ENCODE results near the gene SYT7.

SYT7 gene

DNA sequence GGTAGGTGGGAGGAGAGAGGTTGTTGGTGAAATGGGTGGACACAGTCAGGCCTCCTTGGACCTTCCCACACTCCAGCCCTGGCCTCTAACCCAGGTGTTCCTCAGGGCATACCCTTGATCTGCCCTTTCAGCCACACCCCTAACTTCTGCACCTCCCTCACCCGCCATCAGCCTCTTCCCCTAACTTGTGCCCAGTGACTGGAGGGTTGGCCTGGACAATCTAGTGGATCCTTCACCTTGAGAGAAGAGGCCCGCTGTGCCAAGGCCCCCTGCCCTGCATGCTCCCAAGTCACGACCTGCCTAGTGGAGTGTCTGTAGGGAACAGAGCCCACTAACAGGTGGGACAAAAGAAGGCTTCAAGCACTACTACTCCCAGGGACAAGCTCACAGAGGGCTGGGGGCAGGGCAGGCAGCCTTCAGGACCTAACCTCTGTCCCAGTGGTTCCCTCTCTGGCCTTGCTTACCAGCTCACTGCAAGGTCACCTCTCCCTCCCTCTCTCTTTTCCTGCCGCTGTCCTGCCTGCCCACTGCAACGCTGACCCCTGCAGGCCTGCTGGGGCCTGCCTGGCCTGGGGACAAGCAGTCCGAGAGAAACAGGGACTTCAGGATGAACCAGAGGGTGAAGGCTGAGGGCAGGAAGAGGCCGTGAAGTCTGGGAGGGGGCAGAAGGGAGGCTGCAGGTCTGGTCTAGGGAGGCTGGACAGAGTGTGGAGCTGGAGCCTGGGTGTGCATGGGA lies 3.3 kb downstream of the SYT7 start (continued):
- no peak for TF ChIP-seq ZNF624 (tag by site-specific recombination; IDR thresholded peaks at IDR 0.05)
- TF ChIP-seq, protein P1, sequence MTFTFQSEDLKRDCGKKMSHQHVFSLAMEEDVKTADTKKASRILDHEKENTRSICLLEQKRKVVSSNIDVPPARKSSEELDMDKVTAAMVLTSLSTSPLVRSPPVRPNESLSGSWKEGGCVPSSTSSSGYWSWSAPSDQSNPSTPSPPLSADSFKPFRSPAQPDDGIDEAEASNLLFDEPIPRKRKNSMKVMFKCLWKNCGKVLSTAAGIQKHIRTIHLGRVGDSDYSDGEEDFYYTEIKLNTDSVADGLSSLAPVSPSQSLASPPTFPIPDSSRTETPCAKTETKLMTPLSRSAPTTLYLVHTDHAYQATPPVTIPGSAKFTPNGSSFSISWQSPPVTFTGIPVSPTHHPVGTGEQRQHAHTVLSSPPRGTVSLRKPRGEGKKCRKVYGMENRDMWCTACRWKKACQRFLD (tag by site-specific recombination; IDR thresholded peaks at IDR 0.05) = no peak
- no peak for TF ChIP-seq ZBTB1 (tag by site-specific recombination; IDR thresholded peaks at IDR 0.05)
- TF ChIP-seq ZNF404 (tag by site-specific recombination; IDR thresholded peaks at IDR 0.05) = no peak

DNA sequence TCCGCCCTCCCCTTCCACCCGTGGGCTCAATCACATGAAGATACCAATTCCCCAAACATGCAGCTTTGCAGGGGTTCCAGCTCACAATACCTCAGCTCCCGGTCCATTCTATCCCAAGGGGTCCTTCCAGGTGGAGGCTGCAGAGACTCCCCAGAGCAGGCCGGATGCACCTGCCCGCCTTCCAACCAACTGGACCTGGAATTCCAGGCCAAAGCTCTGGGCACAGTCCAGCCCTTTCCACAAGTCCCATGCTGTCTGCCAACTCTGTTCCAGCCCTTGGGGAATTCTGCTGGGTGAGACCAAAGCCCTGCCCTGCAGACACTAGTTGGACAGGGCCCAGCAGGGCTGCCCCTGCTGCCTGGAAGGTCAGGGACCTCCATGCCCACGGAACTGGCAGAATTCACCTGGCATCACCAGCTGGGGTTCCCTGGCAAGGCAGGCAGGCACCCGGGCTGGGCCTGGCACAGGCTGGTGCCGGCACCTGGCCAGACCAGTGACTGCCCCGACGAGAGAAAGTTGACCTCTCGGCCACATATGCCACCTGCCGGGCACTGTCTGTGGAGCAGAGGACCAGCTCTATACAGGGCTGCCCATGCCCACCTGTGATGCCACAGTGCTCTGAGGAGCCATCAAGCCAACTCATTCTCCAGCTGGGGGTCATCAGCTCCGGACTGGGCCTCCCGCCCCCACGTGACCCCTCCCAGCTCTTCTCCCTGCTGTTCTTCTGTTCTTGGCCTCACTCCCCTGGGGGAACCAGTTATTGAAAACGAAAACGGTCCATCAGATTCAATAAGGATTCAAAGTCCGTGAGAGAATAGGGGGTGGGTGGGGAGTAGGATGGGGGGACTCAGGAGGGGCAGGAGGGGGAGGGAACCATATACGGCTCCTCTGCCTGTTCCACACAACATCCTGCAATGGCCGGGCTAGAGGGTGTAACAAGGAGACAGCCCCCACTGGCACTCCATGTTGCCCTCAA lies 4.7 kb downstream of the SYT7 start:
- Histone ChIP-seq H3K27ac (ENCODE audit: extremely low read depth, low read depth, low read length) (no peak overlapping the region), H3K36me3 (ENCODE audit: control insufficient read depth in 2 of 2, insufficient read depth in 1 of 2, low read length in 2 of 2) (no peaks in the 10 kb centered on the region), H3K9me3 (ENCODE audit: control insufficient read depth, insufficient read depth, low read depth, low read length) (no peaks in the 10 kb centered on the region), H3K4me3 (ENCODE audit: low read depth, low read length) (no peak overlapping the region), H3K4me1 (ENCODE audit: control insufficient read depth, insufficient read depth, low read length) (no peaks in the 10 kb centered on the region; the same call in 1 of the 2 replicates)
- TF ChIP-seq ZBTB1 (tag by site-specific recombination; IDR thresholded peaks at IDR 0.05) (no peak), ZIC2 (tag by site-specific recombination; IDR thresholded peaks at IDR 0.05) (no peak), SETDB1 (IDR thresholded peaks at IDR 0.05; ENCODE audit: insufficient read length, low read length) (no peak)
- CTCF ChIA-PET = interaction anchor here (0.5 to 3.1 kb wide), 6 partner anchors 9 to 99 kb away, joined by 3 to 27 read pairs (median 5); no protein-coding TSS in a partner anchor
- POLR2A ChIA-PET = interaction anchor here (0.8 kb wide), 1 partner anchor 13 kb away, joined by 3 read pairs; no protein-coding TSS in a partner anchor

DNA sequence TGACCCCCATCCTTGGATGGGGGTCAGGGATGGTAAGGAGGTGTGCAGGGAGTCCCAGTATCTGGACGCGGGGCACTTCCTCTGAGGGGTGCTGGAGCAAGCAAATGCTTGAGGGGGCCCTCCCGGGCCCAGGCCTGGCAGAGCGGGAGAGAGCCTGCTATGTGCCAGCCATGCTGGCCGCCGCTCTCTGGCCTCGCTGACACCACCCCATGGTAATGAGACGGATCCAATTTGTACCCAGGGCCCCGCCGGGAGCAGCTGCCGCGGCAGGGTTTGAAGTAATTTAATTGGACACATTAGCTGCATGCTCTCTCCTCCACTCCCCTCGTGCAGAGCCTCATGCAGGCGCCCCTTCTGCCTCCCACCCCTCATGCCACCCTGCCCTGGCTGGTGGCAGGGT lies 6.3 kb downstream of the SYT7 start:
- no peak for TF ChIP-seq ZNF138 (tag by site-specific recombination; IDR thresholded peaks at IDR 0.05; ENCODE audit: borderline replicate concordance)
- no peak for TF ChIP-seq SALL2 (tag by site-specific recombination; IDR thresholded peaks at IDR 0.05; ENCODE audit: borderline replicate concordance)
- TF ChIP-seq ZNF677 (tag by site-specific recombination; IDR thresholded peaks at IDR 0.05) = no peak
- TF ChIP-seq BCL11B (tag by site-specific recombination; IDR thresholded peaks at IDR 0.05; ENCODE audit: low read depth) = no peak
- TF ChIP-seq, protein P2, sequence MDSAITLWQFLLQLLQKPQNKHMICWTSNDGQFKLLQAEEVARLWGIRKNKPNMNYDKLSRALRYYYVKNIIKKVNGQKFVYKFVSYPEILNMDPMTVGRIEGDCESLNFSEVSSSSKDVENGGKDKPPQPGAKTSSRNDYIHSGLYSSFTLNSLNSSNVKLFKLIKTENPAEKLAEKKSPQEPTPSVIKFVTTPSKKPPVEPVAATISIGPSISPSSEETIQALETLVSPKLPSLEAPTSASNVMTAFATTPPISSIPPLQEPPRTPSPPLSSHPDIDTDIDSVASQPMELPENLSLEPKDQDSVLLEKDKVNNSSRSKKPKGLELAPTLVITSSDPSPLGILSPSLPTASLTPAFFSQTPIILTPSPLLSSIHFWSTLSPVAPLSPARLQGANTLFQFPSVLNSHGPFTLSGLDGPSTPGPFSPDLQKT (IDR thresholded peaks at IDR 0.05; ENCODE audit: borderline replicate concordance, low read depth, low read length) = no peak
- no peak for TF ChIP-seq FEZF1 (tag by site-specific recombination; IDR thresholded peaks at IDR 0.05)
- TF ChIP-seq KLF1 (tag by site-specific recombination; IDR thresholded peaks at IDR 0.05) = no peak
- TF ChIP-seq ZNF670 (tag by site-specific recombination; IDR thresholded peaks at IDR 0.05; ENCODE audit: low read depth) = no peak
- H3K36me3 ChIP-seq (ENCODE audit: control insufficient read depth in 2 of 2, insufficient read depth in 1 of 2, low read length in 2 of 2) = no peaks in the 10 kb centered on the region
- no peak overlapping the region for H3K27ac ChIP-seq (ENCODE audit: extremely low read depth, low read depth, low read length)
- H3K4me3 ChIP-seq (ENCODE audit: low read depth, low read length) = no peak overlapping the region
- H3K9me3 ChIP-seq (ENCODE audit: control insufficient read depth, insufficient read depth, low read depth, low read length) = no peaks in the 10 kb centered on the region
- H3K4me1 ChIP-seq (ENCODE audit: control insufficient read depth, insufficient read depth, low read length) = no peaks in the 10 kb centered on the region
- ChIA-PET POLR2A (no interaction called here), CTCF (interaction anchor here (0.7 kb wide), 2 partner anchors 15 to 53 kb away, joined by 3 to 5 read pairs; no protein-coding TSS in a partner anchor)

DNA sequence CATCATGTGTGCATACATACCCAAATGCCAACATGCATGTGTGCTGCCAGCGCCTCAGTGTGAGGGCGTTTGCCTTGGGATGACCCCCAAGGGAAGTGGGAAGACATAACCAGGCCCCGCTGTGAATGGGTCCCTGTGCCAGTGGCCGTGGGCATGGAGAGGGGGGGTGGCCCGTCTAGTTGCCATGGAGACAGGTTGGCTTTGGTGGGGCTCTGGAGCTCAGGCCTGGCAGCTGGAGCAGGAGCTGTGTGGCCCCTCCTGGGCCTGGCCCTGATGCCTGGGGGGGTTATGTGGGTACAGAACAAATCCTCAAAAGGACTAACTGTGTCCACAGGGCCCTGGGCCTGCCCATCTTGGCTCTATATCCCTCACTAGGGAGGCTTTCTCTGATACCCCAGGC lies 8.0 kb downstream of the SYT7 start:
- Histone ChIP-seq H3K27ac (ENCODE audit: extremely low read depth, low read depth, low read length) (no peak overlapping the region), H3K4me3 (ENCODE audit: low read depth, low read length) (no peak overlapping the region), H3K36me3 (ENCODE audit: control insufficient read depth in 2 of 2, insufficient read depth in 1 of 2, low read length in 2 of 2) (no peaks in the 10 kb centered on the region), H3K9me3 (ENCODE audit: control insufficient read depth, insufficient read depth, low read depth, low read length) (no peaks in the 10 kb centered on the region), H3K4me1 (ENCODE audit: control insufficient read depth, insufficient read depth, low read length) (no peaks in the 10 kb centered on the region)
- POLR2A ChIA-PET = no interaction called here
- CTCF ChIA-PET = no interaction called here
- TF ChIP-seq ZSCAN23 (tag by site-specific recombination; IDR thresholded peaks at IDR 0.05) (no peak), ZNF48 (tag by site-specific recombination; IDR thresholded peaks at IDR 0.05) (no peak), ZIC2 (tag by site-specific recombination; IDR thresholded peaks at IDR 0.05) (no peak), ZSCAN30 (tag by site-specific recombination; IDR thresholded peaks at IDR 0.05) (no peak), ZNF747 (tag by site-specific recombination; IDR thresholded peaks at IDR 0.05) (no peak), ZNF140 (tag by site-specific recombination; IDR thresholded peaks at IDR 0.05) (no peak), ZNF221 (tag by site-specific recombination; IDR thresholded peaks at IDR 0.05; ENCODE audit: borderline replicate concordance) (no peak)
- TF ChIP-seq, protein P3, sequence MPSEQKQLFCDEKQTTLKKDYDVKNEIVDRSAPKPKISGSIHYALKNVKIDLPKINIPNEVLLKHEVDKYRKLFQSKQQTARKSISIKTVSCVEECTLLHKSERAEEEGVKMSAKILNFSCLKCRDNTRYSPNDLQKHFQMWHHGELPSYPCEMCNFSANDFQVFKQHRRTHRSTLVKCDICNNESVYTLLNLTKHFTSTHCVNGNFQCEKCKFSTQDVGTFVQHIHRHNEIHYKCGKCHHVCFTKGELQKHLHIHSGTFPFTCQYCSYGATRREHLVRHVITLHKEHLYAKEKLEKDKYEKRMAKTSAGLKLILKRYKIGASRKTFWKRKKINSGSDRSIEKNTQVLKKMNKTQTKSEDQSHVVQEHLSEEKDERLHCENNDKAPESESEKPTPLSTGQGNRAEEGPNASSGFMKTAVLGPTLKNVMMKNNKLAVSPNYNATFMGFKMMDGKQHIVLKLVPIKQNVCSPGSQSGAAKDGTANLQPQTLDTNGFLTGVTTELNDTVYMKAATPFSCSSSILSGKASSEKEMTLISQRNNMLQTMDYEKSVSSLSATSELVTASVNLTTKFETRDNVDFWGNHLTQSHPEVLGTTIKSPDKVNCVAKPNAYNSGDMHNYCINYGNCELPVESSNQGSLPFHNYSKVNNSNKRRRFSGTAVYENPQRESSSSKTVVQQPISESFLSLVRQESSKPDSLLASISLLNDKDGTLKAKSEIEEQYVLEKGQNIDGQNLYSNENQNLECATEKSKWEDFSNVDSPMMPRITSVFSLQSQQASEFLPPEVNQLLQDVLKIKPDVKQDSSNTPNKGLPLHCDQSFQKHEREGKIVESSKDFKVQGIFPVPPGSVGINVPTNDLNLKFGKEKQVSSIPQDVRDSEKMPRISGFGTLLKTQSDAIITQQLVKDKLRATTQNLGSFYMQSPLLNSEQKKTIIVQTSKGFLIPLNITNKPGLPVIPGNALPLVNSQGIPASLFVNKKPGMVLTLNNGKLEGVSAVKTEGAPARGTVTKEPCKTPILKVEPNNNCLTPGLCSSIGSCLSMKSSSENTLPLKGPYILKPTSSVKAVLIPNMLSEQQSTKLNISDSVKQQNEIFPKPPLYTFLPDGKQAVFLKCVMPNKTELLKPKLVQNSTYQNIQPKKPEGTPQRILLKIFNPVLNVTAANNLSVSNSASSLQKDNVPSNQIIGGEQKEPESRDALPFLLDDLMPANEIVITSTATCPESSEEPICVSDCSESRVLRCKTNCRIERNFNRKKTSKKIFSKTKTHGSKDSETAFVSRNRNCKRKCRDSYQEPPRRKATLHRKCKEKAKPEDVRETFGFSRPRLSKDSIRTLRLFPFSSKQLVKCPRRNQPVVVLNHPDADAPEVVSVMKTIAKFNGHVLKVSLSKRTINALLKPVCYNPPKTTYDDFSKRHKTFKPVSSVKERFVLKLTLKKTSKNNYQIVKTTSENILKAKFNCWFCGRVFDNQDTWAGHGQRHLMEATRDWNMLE (tag by site-specific recombination; conservative IDR thresholded peaks at IDR 0.05; ENCODE audit: low read depth) = no peak
